DND-41 (cell line): ENCODE measurements around the gene MYO3A.
"Not testable (repeated sequence)": the region's sequence is repeated elsewhere in the genome, so short reads cannot be mapped to it uniquely, and the experiment has no call there.

Source experiments
- ATAC-seq: fragments of 200-7000 bp; cut with Tn5 transposase; 3 replicates; pipeline ENCODE4 v1.9.1; 2021; ENCODE audit warnings: low read depth; ENCODE audit not compliant: insufficient read depth
- DNase-seq: peaks from one replicate; pipeline ENCODE4 v3.0.0-alpha.2; 2020
- H2AFZ ChIP-seq: 2 replicates; pipeline ENCODE4 v1.6.0; 2012; ENCODE audit warnings: low read depth, low read length
- H3K27ac ChIP-seq: 2 replicates; pipeline ENCODE4 v1.5.1; 2012; ENCODE audit warnings: low read length, inconsistent platforms
- H3K27me3 ChIP-seq: fragments of 200-600 bp; sonication (generic); 2 replicates; pipeline ENCODE4 v1.6.0; 2012; ENCODE audit warnings: low read length, mild to moderate bottlenecking, inconsistent platforms; ENCODE audit not compliant: insufficient read depth, poor library complexity
- H3K36me3 ChIP-seq: 2 replicates; pipeline ENCODE4 v1.5.1; 2012; ENCODE audit warnings: low read length, inconsistent platforms; ENCODE audit not compliant: insufficient read depth
- H3K4me1 ChIP-seq: 2 replicates; pipeline ENCODE4 v1.5.1; 2012; ENCODE audit warnings: mild to moderate bottlenecking, low read length; ENCODE audit not compliant: insufficient read depth
- H3K4me2 ChIP-seq: 2 replicates; pipeline ENCODE4 v1.6.0; 2012; ENCODE audit warnings: mild to moderate bottlenecking, moderate library complexity, low read length, inconsistent platforms; ENCODE audit not compliant: insufficient read depth
- H3K4me3 ChIP-seq, 2 experiments: fragments of 200-600 bp in 1 of 2; shearing (Covaris generic) in 1 of 2; 2 replicates each; pipeline ENCODE4 v1.5.1; 2012 to 2016; ENCODE audit warnings: inconsistent platforms in 2 of 2, low read length in 2 of 2, mild to moderate bottlenecking in 2 of 2, low read depth in 1 of 2, moderate library complexity in 1 of 2
- H3K79me2 ChIP-seq: 2 replicates; pipeline ENCODE4 v1.6.0; 2012; ENCODE audit warnings: low read length, inconsistent platforms; ENCODE audit not compliant: insufficient read depth
- H3K9ac ChIP-seq: 2 replicates; pipeline ENCODE4 v1.6.0; 2012; ENCODE audit warnings: low read depth, mild to moderate bottlenecking, inconsistent platforms, low read length, moderate library complexity
- H3K9me3 ChIP-seq: 2 replicates; pipeline ENCODE4 v1.5.1; 2012; ENCODE audit warnings: low read length, moderate library complexity, mild to moderate bottlenecking, inconsistent platforms; ENCODE audit not compliant: insufficient read depth, severe bottlenecking
- H4K20me1 ChIP-seq: 2 replicates; pipeline ENCODE4 v1.6.0; 2012; ENCODE audit warnings: low read length; ENCODE audit not compliant: insufficient read depth
- CTCF ChIP-seq: IDR thresholded peaks from 2 replicates; pipeline ENCODE4 v1.5.1; 2012; ENCODE audit warnings: borderline replicate concordance, low read length, moderate library complexity, mild to moderate bottlenecking; ENCODE audit not compliant: poor library complexity, severe bottlenecking; ENCODE audit errors: extremely low read depth
- EZH2 ChIP-seq: IDR thresholded peaks from 3 replicates; pipeline ENCODE4 v1.6.1; 2012; ENCODE audit warnings: borderline replicate concordance, low read depth, mild to moderate bottlenecking, moderate library complexity, low read length, inconsistent platforms; ENCODE audit not compliant: severe bottlenecking

MYO3A gene

DNA sequence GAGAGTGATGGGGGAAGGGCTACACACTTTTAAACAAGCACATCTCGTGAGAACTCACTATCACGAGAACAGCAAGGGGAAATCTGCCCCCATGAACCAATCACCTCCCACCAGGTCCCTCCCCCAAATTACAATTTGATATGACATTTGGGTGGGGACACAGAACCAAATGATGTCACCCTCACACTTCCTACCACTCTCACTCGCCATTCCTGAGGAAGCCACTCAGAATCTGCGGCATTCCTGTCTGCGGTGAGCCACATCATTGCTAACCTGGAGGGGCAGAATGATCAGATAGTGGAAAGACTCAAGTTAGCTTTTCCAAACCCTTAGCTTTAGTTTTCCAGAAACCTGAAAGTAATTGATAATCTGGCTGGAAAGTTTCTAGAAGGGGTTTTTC is 66.9 kb downstream of the MYO3A start:
- no peak overlapping the region for H3K4me3 ChIP-seq
- H3K79me2 ChIP-seq = no peaks in the 10 kb centered on the region
- H3K27me3 ChIP-seq = peaks cover 3% of the 10 kb centered on the region
- no peak overlapping the region for H3K27ac ChIP-seq
- H3K9me3 ChIP-seq = no peaks in the 10 kb centered on the region
- no peak for ATAC-seq
- no peak for DNase-seq
- H2AFZ ChIP-seq = no peak overlapping the region
- H3K36me3 ChIP-seq = no peaks in the 10 kb centered on the region
- H3K4me2 ChIP-seq = no peak overlapping the region
- H3K4me1 ChIP-seq = no peaks in the 10 kb centered on the region
- H3K9ac ChIP-seq = no peak overlapping the region
- H4K20me1 ChIP-seq = no peaks in the 10 kb centered on the region
- TF ChIP-seq CTCF (no peak), EZH2 (no peak)

GRCh38 chr10:26002466-26002865 is 68.4 kb downstream of the MYO3A start:
- H2AFZ ChIP-seq, H3K36me3 ChIP-seq, H3K4me2 ChIP-seq, H3K79me2 ChIP-seq, DNase-seq, H3K9me3 ChIP-seq, ATAC-seq, H3K4me3 ChIP-seq, H3K27me3 ChIP-seq, H4K20me1 ChIP-seq, H3K4me1 ChIP-seq, H3K27ac ChIP-seq, H3K9ac ChIP-seq: not testable (repeated sequence)

GRCh38 chr10:26015092-26015491 is 81.1 kb downstream of the MYO3A start:
- Histone ChIP-seq H3K9ac (no peak overlapping the region), H3K4me3 (no peak overlapping the region), H3K4me2 (no peak overlapping the region), H3K79me2 (no peaks in the 10 kb centered on the region), H4K20me1 (no peaks in the 10 kb centered on the region), H3K9me3 (no peaks in the 10 kb centered on the region), H3K27ac (no peak overlapping the region), H2AFZ (no peak overlapping the region), H3K4me1 (no peaks in the 10 kb centered on the region), H3K36me3 (no peaks in the 10 kb centered on the region), H3K27me3 (no peaks in the 10 kb centered on the region)
- ATAC-seq (no peak), DNase-seq (no peak)
- no peak for TF ChIP-seq EZH2
- TF ChIP-seq CTCF = no peak

DNA sequence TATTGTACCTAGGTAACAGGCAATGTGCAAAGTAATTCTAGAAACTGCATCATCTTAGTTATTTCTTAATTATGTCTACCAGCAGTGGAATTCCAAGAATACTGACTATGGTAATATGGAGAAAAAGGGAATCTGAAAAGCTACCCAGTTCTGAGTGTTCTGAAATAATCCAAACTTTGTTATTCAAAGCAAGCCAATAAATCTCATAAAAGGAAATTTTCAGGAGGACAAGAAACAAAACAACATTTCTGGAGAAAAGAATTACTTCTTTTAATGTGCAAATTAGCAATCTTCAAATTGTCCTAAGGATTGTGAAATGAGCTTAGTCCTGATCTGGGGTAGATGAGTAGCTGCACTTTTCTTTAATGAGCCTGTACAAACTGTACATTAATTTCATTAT is 88.8 kb downstream of the MYO3A start:
- Histone ChIP-seq H4K20me1 (no peaks in the 10 kb centered on the region), H3K36me3 (no peaks in the 10 kb centered on the region), H3K27me3 (peaks cover 4% of the 10 kb centered on the region), H2AFZ (no peak overlapping the region), H3K4me1 (no peaks in the 10 kb centered on the region), H3K27ac (no peak overlapping the region), H3K4me2 (no peak overlapping the region), H3K9me3 (no peaks in the 10 kb centered on the region), H3K79me2 (no peaks in the 10 kb centered on the region), H3K9ac (no peak overlapping the region), H3K4me3 (no peak overlapping the region)
- no peak for TF ChIP-seq EZH2
- no peak for TF ChIP-seq CTCF
- ATAC-seq = no peak
- no peak for DNase-seq
